Measurements from ENCODE around the gene MAGI3. TPM values are rescaled to one million over a fixed set of nuclear protein-coding genes. Genes with fewer than 3 reads are reported as not detected.
"Not testable (repeated sequence)": the region's sequence is repeated elsewhere in the genome, so short reads cannot be mapped to it uniquely, and the experiment has no call there.

Gene MAGI3
- total and polyA plus RNA-seq, 9 donors = 5.3 to 20.8 (median 15.4) TPM

GRCh38 chr1:113456967-113457366, 66.7 kb downstream of the MAGI3 start:
- Histone ChIP-seq H3K9me3 (no peaks in the 10 kb centered on the region), H3K36me3 (no peaks in the 10 kb centered on the region), H3K27me3 (no peaks in the 10 kb centered on the region), H3K27ac (no peak overlapping the region), H3K4me3 (no peak overlapping the region), H3K4me1 (ENCODE audit: insufficient read depth) (peaks cover 2% of the 10 kb centered on the region)
- DNase-seq = peak in 2 of 5 donors; percentile 8 to 50
- TF ChIP-seq, protein P1, sequence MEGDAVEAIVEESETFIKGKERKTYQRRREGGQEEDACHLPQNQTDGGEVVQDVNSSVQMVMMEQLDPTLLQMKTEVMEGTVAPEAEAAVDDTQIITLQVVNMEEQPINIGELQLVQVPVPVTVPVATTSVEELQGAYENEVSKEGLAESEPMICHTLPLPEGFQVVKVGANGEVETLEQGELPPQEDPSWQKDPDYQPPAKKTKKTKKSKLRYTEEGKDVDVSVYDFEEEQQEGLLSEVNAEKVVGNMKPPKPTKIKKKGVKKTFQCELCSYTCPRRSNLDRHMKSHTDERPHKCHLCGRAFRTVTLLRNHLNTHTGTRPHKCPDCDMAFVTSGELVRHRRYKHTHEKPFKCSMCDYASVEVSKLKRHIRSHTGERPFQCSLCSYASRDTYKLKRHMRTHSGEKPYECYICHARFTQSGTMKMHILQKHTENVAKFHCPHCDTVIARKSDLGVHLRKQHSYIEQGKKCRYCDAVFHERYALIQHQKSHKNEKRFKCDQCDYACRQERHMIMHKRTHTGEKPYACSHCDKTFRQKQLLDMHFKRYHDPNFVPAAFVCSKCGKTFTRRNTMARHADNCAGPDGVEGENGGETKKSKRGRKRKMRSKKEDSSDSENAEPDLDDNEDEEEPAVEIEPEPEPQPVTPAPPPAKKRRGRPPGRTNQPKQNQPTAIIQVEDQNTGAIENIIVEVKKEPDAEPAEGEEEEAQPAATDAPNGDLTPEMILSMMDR (IDR thresholded peaks at IDR 0.05) = no peak
- TF ChIP-seq EP300 (IDR thresholded peaks at IDR 0.05) = no peak
- no peak for TF ChIP-seq POLR2A (IDR thresholded peaks at IDR 0.05)
- WGBS, 3 donors = 10 to 26% (median 11%) methylated on average over 2 of the region's 2 CpGs
- intact Hi-C loops (cut with DNase I) = no loop called here

DNA sequence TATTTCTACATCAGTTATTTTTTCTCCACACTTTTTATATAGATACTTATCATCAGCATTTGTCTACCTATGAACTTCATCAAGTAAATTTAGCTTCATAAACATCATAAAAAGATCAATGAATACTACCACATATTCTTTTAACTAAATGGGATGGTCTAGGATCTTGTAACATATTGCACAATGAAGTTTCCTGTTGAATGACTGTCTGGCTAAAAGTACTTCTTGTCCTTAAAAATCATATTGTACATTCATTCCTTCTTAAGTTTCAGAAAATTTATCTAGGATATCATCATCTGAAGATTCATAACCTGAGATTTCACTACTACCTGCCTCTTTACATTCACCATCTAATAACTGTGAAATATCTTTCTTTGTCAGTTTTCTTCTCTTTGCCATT, 69.0 kb downstream of the MAGI3 start:
- no peaks in the 10 kb centered on the region for H3K36me3 ChIP-seq
- no peaks in the 10 kb centered on the region for H3K9me3 ChIP-seq
- DNase-seq = no peak
- TF ChIP-seq, protein P1 (IDR thresholded peaks at IDR 0.05) = no peak
- TF ChIP-seq EP300 (IDR thresholded peaks at IDR 0.05) (no peak), POLR2A (IDR thresholded peaks at IDR 0.05) (no peak)
- no peak overlapping the region for H3K27ac ChIP-seq
- peaks cover 2% of the 10 kb centered on the region for H3K4me1 ChIP-seq (ENCODE audit: insufficient read depth)
- no peaks in the 10 kb centered on the region for H3K27me3 ChIP-seq
- H3K4me3 ChIP-seq = no peak overlapping the region
- intact Hi-C loops (cut with DNase I) = no loop called here

DNA sequence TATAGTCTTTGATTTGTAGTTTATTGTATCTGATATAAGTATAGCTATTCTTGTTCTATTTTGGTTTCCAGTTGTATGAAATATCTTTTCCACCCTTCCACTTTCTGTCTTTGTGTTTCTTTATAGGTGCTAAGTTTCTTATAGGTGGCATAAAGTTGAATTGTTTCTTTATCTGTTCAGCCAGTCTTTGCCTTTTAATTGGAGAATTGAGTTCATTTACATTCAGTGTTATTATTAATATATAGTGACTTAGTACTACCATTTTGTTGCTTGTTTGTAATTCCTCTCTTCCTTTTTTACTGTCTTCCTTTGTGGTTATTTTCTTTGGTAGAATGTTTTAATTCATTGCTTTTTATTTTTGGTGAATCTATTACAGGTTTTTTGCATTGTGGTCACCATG, 77.7 kb downstream of the MAGI3 start:
- TF ChIP-seq, protein P1 (IDR thresholded peaks at IDR 0.05) = no peak
- TF ChIP-seq POLR2A (IDR thresholded peaks at IDR 0.05) (no peak), EP300 (IDR thresholded peaks at IDR 0.05) (no peak)
- Histone ChIP-seq H3K4me3 (no peak overlapping the region), H3K27me3 (no peaks in the 10 kb centered on the region), H3K36me3 (no peaks in the 10 kb centered on the region), H3K4me1 (ENCODE audit: insufficient read depth) (no peaks in the 10 kb centered on the region), H3K9me3 (no peaks in the 10 kb centered on the region), H3K27ac (no peak overlapping the region)
- DNase-seq = no peak
- intact Hi-C loops (cut with DNase I) = no loop called here

DNA sequence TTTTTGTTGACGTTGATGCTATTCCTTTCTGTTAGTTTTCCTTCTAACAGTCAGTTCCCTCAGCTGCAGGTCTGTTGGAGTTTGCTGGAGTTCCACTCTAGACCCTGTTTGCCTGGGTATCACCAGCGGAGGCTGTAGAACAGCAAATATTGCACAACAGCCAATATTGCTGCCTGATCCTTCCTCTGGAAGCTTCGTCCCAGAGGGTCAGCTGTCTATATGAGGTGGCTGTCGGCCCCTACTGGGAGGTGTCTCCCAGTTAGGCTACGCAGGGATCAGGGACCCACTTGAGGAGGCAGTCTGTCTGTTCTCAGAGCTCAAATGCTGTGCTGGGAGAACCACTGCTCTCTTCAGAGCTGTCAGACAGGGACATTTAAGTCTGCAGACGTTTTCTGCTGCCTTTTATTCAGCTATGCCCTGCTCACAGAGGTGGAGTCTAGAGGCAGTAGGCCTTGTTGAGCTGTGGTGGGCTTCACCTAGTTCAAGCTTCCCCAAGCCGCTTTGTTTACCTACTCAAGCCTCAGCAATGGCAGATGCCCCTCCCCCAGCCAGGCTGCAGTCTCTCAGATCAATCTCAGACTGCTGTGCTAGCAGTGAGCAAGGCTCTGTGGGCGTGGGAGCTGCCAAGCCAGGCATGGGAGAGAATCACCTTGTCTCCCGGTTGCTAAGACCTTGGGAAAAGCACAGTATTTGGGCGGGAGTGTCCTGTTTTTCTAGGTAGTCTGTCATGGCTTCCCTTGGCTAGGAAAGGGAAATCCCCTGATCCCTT, 88.3 kb downstream of the MAGI3 start:
- intact Hi-C loops (cut with DNase I); DNase-seq; H3K36me3 ChIP-seq; H3K9me3 ChIP-seq; H3K4me1 ChIP-seq (ENCODE audit: insufficient read depth); H3K27ac ChIP-seq; H3K27me3 ChIP-seq; H3K4me3 ChIP-seq: not testable (repeated sequence)
- WGBS, 3 donors = 94 to 96% (median 95%) methylated on average over 10 of the region's 10 CpGs
